Fibroblast of villous mesenchyme (primary cell): ENCODE results near the gene SLC22A4. TPM values are rescaled to one million over a fixed set of nuclear protein-coding genes. Genes with fewer than 3 reads are reported as not detected.

ENCODE experiments used
- DNase-seq: peaks from one replicate; pipeline ENCODE4 v3.0.0-alpha.2; 2010; ENCODE audit warnings: low read depth
- H3K4me3 ChIP-seq: 2 replicates; pipeline ENCODE4 v1.5.1; 2011; ENCODE audit warnings: low read depth, mild to moderate bottlenecking, low read length
- CTCF ChIP-seq: IDR thresholded peaks from 2 replicates; pipeline ENCODE4 v1.5.1; 2012; ENCODE audit warnings: low read depth, mild to moderate bottlenecking, low read length; ENCODE audit not compliant: insufficient read depth
- small RNA-seq: library from RNA; depleted of rRNA; stranded (forward); fragments of <200 nt; gene quantifications from one replicate; pipeline ENCODE3, GENCODE V24; 2012
- total RNA-seq: library from RNA; depleted of rRNA; stranded (reverse); fragments of >200 nt; gene quantifications from 2 replicates; pipeline ENCODE4 v1.2.3, GENCODE V29; 2012

The SLC22A4 gene
- total RNA-seq, 1 donor: 16.4 TPM

GRCh38 chr5:132389585-132390286 lies 95.5 kb downstream of the SLC22A4 start:
- peak; percentile 99 for DNase-seq
- TF ChIP-seq CTCF: no peak
- no peak overlapping the region for H3K4me3 ChIP-seq

- H3K4me3 ChIP-seq: no peak overlapping the region
- no peak for TF ChIP-seq CTCF
- no peak for DNase-seq
Observed at GRCh38 chr5:132391247-132391646, 97.1 kb downstream of the SLC22A4 start.

GRCh38 chr5:132391870-132392269 lies 97.7 kb downstream of the SLC22A4 start:
- TF ChIP-seq CTCF: no peak
- H3K4me3 ChIP-seq: no peak overlapping the region
- DNase-seq: no peak

GRCh38 chr5:132392411-132392810 lies 98.2 kb downstream of the SLC22A4 start:
- H3K4me3 ChIP-seq: no peak overlapping the region
- no peak for TF ChIP-seq CTCF
- DNase-seq: no peak

- no peak for TF ChIP-seq CTCF
- DNase-seq: no peak
- H3K4me3 ChIP-seq: no peak overlapping the region
Observed at GRCh38 chr5:132392978-132393825, 99.0 kb downstream of the SLC22A4 start.

Small RNA genes lying within 50 kb of the gene (small RNA-seq; reads per million reads assigned to genes)
- gene MIR3936: 0.38 reads per million

Other genes with a start within 250 kb of the SLC22A4 start
- not detected in 2 replicates for gene IL3, start 233.7 kb upstream of the SLC22A4 start, total RNA-seq
- gene CSF2, start 220.6 kb upstream of the SLC22A4 start, total RNA-seq: 0.43 TPM in 1 of 2 replicates, not detected in the other
- 161 and 191 TPM in 2 replicates for gene P4HA2, start 66.5 kb upstream of the SLC22A4 start, total RNA-seq
- gene PDLIM4, start 36.7 kb upstream of the SLC22A4 start, total RNA-seq: 42.8 and 97.2 TPM in 2 replicates
- 5.8 and 7.3 TPM in 2 replicates for gene SLC22A5, start 75.3 kb downstream of the SLC22A4 start, total RNA-seq
- gene IRF1, start 196.4 kb downstream of the SLC22A4 start, total RNA-seq: 27.1 and 56.6 TPM in 2 replicates
- not detected in 2 replicates for gene IL5, start 249.1 kb downstream of the SLC22A4 start, total RNA-seq